ENCODE measurements around the gene RUNX3. TPM values are rescaled to one million over a fixed set of nuclear protein-coding genes. Genes with fewer than 3 reads are reported as not detected.

The RUNX3 gene
- total and polyA plus RNA-seq, 8 donors = 0.29 to 6.1 (median 2.6) TPM; not detected in 1

DNA sequence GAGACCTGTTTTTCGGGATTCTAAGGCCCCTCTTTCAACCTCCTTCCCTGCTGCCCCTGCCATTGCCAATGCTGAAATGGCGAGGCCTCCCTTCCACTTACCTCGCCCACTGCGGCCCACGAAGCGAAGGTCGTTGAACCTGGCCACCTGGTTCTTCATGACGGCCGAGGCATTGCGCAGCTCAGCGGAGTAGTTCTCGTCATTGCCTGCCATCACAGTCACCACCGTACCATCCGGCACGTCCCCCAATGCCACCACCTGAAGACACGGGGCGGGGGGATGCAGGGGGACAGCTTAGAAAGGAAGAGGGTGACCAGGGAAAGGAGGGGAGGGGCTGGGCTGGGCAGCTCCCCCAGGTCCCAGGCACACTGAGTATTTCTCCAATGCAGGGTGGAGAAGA, 2.6 kb downstream of the RUNX3 start:
- intact Hi-C loops (cut with DNase I; ENCODE audit: low total_unique reads) = no loop called here
- Histone ChIP-seq H3K9me3 (no peaks in the 10 kb centered on the region), H3K4me1 (peaks cover 33 to 68% (median 50%) of the 10 kb centered on the region in 4 donors), H3K27ac (peak overlapping the region in 1 of 5 donors; percentile 49), H3K36me3 (peaks cover 0 to 5% (median 0%) of the 10 kb centered on the region in 4 donors), H3K27me3 (peaks cover 32 to 97% (median 82%) of the 10 kb centered on the region in 3 donors), H3K4me3 (peak overlapping the region in 3 of 4 donors; percentile 44 to 53 (median 45))
- TF ChIP-seq POLR2AphosphoS5 (IDR thresholded peaks at IDR 0.05) (no peak), EP300 (IDR thresholded peaks at IDR 0.05) (no peak), POLR2A (IDR thresholded peaks at IDR 0.05) (no peak)
- TF ChIP-seq, protein P1, sequence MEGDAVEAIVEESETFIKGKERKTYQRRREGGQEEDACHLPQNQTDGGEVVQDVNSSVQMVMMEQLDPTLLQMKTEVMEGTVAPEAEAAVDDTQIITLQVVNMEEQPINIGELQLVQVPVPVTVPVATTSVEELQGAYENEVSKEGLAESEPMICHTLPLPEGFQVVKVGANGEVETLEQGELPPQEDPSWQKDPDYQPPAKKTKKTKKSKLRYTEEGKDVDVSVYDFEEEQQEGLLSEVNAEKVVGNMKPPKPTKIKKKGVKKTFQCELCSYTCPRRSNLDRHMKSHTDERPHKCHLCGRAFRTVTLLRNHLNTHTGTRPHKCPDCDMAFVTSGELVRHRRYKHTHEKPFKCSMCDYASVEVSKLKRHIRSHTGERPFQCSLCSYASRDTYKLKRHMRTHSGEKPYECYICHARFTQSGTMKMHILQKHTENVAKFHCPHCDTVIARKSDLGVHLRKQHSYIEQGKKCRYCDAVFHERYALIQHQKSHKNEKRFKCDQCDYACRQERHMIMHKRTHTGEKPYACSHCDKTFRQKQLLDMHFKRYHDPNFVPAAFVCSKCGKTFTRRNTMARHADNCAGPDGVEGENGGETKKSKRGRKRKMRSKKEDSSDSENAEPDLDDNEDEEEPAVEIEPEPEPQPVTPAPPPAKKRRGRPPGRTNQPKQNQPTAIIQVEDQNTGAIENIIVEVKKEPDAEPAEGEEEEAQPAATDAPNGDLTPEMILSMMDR (IDR thresholded peaks at IDR 0.05) = no peak
- WGBS, 5 donors = 33 to 49% (median 46%) methylated on average over 17 of the region's 17 CpGs
- no peak for DNase-seq

DNA sequence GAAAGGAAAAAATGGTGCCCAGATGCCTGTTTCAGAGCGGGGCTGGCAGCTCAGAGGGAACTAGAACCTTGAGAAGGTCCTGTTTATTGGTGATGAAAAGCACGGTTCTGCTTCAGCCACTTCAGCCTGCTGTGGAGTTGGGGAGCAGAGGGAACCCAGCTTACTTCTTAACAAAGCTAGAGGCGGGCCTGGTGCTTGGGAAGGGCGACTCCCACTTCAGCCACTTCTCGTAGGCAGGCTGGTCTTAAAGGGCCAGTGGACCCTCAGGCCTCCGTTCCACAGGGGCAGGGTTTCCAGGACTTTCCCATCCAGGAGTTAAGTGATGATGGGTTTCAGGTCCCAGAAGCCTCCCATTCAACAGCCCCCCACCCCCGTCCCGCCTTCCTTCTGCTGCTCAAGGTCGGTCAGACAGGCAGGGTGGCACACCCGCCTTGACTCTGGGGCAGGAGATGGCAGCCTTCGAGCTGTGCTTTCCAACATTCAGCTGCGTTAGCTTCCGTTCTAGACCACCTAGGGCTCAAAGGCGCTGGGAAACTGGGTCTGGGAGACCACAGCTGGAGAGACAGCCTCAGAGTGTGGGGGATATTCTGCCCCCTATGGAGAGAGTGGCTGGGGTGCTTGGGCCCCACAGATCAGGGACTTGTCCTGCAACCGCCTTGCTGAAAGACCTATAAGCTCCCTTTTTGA, 3.4 kb downstream of the RUNX3 start:
- TF ChIP-seq EP300 (IDR thresholded peaks at IDR 0.05) (no peak), POLR2A (IDR thresholded peaks at IDR 0.05) (no peak), POLR2AphosphoS5 (IDR thresholded peaks at IDR 0.05) (no peak)
- TF ChIP-seq, protein P1 (IDR thresholded peaks at IDR 0.05) = no peak
- no peaks in the 10 kb centered on the region for H3K9me3 ChIP-seq
- intact Hi-C loops (cut with DNase I; ENCODE audit: low total_unique reads) = no loop called here
- H3K27ac ChIP-seq = peak overlapping the region in 1 of 5 donors; percentile 15
- peaks cover 26 to 60% (median 42%) of the 10 kb centered on the region in 4 donors for H3K4me1 ChIP-seq
- peaks cover 27 to 94% (median 74%) of the 10 kb centered on the region in 3 donors for H3K27me3 ChIP-seq
- H3K36me3 ChIP-seq = peaks cover 0 to 5% (median 0%) of the 10 kb centered on the region in 4 donors
- DNase-seq = peak in 1 of 2 donors; percentile 55
- peak overlapping the region in 1 of 4 donors; percentile 53 for H3K4me3 ChIP-seq
- WGBS, 5 donors = 12 to 22% (median 21%) methylated on average over 6 to 15 of the region's 15 CpGs

DNA sequence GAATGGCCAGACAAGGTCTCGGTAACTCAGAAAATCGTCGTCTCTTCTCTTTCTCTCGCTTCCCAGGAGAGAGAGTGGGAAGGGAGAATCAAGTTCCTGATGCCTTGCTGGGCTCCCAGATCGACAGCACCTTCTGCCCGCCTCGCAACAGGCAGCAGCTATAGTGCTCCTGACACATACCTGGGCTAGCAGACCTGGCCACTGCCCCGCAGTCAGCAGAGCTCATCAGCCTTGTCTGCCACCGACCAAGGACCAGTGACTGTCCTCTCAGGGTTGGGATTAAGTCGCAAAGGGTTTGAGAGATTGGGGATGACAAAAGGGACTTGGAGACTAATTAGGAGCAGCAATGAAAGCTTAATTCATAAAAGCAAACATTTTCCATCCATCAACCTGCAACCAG, 4.1 kb downstream of the RUNX3 start:
- DNase-seq = no peak

DNA sequence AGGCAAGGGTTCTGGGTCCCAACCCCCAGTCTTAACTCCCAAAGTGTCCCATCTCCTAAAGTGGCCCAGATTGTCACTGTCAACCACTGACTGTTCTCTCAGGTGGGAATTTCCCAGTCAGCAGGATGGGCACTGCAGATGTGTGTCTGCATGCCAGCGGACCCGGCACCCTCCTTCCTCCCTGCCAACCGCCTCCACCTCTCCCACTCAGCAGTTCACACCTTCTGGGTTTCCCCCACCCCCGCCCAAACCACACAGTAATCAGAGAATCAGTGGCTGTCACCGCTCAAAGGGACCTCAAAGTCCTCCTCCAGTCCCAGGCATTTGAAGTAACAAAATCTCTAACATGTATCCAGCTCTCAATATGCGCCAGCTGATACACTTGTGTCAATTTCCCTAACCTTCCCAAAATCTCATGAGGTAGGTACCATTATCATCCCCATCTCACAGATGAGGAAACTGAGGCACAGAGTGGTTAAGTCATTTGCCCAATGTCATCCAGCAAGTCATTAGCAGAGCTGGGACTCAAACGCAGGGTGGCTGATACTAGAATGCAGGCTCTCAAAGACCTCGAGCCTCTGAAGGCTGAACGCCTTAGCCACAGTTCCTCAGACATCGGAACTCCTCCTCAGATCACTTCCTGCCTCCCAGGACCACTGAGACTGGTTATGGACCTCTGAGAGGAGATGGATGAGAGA, 4.8 kb downstream of the RUNX3 start:
- peaks cover 13 to 89% (median 59%) of the 10 kb centered on the region in 3 donors for H3K27me3 ChIP-seq
- no peak overlapping the region for H3K4me3 ChIP-seq
- intact Hi-C loops (cut with DNase I; ENCODE audit: low total_unique reads) = no loop called here
- TF ChIP-seq, protein P1 (IDR thresholded peaks at IDR 0.05) = no peak
- TF ChIP-seq POLR2AphosphoS5 (IDR thresholded peaks at IDR 0.05) (no peak), POLR2A (IDR thresholded peaks at IDR 0.05) (no peak), EP300 (IDR thresholded peaks at IDR 0.05) (no peak)
- H3K36me3 ChIP-seq = peaks cover 0 to 5% (median 0%) of the 10 kb centered on the region in 4 donors
- no peaks in the 10 kb centered on the region for H3K9me3 ChIP-seq
- H3K27ac ChIP-seq = peak overlapping the region in 2 of 5 donors; percentile 0 to 16
- 39 to 61% (median 51%) methylated on average over 10 of the region's 10 CpGs for WGBS, 5 donors
- peaks cover 13 to 45% (median 28%) of the 10 kb centered on the region in 4 donors for H3K4me1 ChIP-seq
- peak in 1 of 2 donors; percentile 64 for DNase-seq

More for the DNA sequence above, 4.1 kb downstream of the RUNX3 start:
- no peak overlapping the region for H3K4me3 ChIP-seq
- H3K27me3 ChIP-seq = peaks cover 20 to 94% (median 67%) of the 10 kb centered on the region in 3 donors
- H3K9me3 ChIP-seq = no peaks in the 10 kb centered on the region
- TF ChIP-seq POLR2A (IDR thresholded peaks at IDR 0.05) (no peak), POLR2AphosphoS5 (IDR thresholded peaks at IDR 0.05) (no peak), EP300 (IDR thresholded peaks at IDR 0.05) (no peak)
- TF ChIP-seq, protein P1 (IDR thresholded peaks at IDR 0.05) = no peak
- WGBS, 5 donors = 30 to 45% (median 34%) methylated on average over 10 of the region's 10 CpGs
- peaks cover 0 to 5% (median 0%) of the 10 kb centered on the region in 4 donors for H3K36me3 ChIP-seq
- H3K4me1 ChIP-seq = peaks cover 20 to 53% (median 35%) of the 10 kb centered on the region in 4 donors
- intact Hi-C loops (cut with DNase I; ENCODE audit: low total_unique reads) = no loop called here
- H3K27ac ChIP-seq = peak overlapping the region in 2 of 5 donors; percentile 0 to 16
